Measurements from ENCODE around the gene RNF225.
"Not testable (repeated sequence)": the region's sequence is repeated elsewhere in the genome, so short reads cannot be mapped to it uniquely, and the experiment has no call there.

Gene RNF225

DNA sequence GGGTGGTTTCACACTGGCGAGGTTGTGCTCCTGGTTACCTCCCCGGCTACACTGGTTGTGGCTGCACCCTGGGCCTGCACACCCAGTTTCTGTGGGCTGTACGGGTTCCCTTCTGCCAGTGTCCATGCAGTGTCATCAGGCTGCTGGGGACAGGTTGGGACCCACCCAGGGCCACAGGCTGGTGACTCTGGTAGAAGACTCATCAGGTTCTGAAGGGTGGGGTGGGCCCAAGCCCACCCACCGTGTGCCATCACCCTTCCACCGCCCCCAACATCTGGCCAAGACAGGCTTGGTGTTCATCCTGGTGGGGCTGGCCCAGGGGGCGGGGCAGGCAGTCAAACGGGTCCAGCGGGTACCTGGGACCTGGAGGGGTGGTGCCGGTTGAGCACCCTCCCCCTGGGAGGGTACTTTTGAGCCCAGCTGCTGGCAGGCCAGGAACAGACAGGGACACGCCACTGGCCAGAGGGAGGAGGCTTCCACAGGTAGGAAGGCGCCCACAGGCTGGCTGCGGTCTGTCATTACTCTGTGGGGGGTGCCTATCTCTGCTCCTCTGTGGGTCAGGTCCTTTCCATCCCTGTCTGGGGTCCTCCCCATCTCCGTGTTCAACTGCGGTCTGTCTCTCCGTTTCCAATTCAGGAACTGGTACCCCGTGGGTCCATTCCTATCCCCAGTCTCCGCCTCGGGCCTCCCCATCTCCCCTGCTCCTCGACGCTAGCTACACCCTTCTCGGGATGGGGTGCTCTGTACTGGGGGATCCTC is at the start of gene RNF225:
Gene RNF225 (plus strand): TSS at position 437 of the 759 bp plus-strand sequence. CDS start 434 bp downstream, outside the sequence.
- peak in 1 of 2 donors; percentile 40 for DNase-seq (ENCODE audit: low read depth in 2 of 2)

DNA sequence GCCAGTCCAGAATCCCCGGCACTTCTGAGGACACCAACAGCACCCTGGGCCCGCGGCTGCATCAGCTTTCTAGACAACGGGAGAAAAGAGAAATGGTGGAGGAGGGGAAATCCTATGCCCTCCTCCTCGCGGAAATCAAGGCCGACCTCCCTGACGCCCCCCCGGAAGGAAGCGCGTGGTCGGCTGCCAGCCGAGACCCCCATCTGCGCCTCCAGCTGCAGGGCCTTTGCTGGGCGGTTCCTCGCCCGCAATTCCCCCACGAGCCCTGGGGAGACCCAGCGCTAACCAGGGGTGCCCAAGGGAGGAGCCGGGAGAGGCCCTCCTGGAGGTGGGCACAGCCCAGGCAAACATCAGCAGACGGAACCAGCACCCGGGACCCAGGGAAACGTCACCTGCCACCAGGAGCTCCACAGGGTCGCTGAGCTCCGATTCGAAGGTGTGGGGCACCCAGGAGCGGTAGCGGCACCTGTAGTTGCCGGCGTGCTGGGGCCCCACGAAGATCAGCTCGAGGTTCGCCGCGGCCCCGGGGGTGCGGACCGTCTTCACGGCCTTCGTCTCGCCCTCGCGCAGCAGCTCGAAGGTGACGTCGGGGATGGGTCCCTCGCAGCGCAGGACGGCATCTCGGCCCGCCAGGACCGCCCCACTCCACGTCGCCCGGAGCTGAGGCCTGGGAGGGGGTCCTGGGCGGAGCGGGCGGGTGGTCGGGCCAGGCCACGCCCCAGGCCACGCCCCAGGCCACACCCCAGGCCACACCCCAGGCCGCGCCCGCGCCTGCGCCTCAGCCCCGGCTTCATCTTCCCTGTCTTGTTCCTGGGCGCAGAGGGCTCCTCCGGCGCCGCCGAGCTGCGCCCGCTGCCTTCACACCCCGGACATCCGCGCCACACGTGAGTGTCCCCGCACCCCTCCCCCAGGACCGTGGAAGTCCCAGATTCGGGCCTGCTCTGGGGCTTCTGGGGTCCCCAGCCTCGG is 48.2 kb upstream of the RNF225 start:
- peak; percentile 57 to 62 for DNase-seq (ENCODE audit: low read depth in 2 of 2)

DNA sequence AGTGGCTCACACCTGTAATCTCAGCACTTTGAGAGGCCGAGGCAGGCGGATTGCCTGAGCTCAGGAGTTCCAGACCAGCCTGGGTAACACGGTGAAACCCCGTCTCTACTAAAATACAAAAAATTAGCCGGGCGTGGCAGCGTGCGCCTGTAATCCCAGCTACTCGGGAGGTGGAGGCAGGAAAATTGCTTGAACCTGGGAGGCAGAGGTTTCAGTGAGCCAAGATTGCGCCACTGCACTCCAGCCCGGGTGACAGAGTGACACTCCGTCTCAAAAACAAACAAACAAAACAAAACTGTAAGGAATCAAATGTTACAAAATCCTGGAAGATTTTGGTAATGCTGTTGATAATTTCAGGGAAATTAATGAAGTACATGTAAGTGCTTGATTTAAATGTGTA is 47.4 kb upstream of the RNF225 start:
- DNase-seq (ENCODE audit: low read depth in 2 of 2): not testable (repeated sequence)

DNA sequence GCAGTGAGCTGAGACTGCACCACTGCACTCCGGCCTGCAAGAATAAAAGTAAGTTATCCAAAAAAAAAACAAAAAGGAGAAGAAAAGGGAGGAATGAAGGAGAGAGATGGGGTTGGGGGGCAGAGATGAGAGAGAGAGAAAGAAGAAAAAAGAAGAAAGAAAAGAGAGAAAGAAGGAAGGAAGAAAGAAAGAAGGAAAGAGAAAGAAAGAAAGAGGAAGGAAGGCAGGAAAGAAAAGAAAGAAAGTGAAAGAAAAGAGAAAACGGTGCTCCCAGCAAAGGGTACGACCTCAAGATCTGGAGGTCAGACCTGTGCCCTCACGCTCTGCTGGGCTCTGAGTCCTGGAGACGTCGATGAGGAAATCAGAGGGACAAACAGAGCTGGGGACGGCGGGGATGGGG is 45.9 kb upstream of the RNF225 start:
- no peak for DNase-seq (ENCODE audit: low read depth in 2 of 2)

DNA sequence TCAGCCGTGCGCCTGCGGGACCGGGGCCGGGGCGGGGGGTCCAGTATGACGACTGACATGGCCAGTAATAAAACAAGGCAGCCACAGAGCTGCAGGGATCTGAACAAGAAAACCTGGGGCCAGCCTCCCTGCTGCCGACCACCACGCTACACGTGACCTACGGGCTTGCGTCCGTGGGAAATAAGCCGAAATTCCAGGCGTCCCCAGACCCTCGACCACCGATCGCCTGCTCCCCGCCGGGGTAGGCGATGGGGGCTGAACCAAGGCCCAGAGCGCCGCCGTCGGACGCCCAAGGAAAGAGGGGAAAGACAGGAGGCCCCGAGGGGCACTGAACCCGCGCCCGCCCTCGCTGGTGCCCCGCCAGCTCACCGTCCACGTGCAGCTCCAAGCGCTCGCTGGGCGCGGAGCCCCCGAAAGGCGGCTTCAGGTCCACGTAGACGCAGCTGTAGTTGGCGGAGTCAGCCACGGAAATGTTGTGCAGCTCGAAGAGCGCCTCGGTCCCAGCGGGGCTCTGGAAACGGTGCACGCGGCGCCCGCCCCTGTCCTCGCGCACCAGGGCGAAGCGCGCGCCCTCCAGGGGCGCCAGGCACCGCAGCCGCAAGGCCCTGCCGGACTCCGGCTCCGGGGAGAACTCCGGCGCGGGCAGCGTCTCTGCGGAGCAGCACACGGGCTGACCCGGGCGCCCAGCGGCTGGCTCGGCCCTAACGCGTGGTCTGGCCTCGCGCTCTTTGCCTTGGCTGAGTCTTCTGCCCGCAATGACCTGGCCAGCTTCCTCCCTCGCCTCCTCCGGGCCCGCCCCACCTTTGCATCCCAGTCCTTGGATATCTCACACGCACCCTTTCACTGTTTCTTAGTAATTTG is 45.2 kb upstream of the RNF225 start:
- DNase-seq (ENCODE audit: low read depth in 2 of 2): no peak

DNA sequence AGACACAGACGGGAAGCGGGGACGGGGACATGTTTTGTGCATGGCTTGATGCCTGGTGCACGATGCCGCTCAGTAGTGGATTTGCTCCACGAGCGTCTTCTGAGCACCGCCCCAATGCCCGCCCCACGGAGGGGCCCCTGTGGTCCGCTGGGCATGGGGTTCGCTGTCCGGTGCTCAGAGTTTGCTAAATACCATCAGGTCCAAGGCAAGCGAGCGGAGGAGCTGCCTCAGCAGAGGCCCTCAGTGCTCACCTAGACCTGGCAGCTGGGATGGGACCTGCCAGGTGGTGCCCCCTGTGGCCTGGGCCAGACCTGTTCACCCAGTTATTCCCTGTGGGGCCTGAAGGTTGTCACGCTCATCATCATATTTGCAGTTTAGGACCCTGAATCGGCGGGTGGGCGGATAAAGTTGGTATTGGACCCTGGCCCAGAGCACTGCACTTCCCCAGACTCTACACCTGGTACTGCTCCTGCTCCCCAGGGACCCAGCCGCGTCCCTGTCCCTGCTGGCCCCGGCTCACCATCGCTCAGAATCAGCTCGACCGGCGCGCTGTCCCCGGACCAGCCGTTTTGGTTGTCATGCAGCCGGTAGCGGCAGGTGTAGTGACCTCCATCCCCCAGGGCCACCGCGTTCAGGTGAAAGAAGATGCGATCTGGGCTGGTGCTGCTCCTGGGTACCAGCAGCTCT is 44.4 kb upstream of the RNF225 start:
- DNase-seq (ENCODE audit: low read depth in 2 of 2): no peak

DNA sequence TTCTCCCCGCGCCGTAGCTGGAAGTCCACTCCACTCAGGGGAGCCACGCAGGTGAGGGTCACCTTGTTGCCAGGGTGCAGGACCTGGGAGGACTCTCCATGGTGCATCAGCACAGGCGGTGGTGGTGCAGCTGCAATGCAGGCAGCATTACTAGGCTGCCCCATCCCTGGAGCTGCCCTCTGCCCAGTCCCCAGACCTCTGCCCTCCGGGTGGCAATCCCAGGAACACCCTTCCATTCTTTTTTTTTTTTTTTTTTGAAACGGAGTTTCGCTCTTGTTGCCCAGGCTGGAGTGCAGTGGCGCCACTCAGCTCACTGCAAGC is 43.9 kb upstream of the RNF225 start:
- DNase-seq (ENCODE audit: low read depth in 2 of 2): no peak

DNA sequence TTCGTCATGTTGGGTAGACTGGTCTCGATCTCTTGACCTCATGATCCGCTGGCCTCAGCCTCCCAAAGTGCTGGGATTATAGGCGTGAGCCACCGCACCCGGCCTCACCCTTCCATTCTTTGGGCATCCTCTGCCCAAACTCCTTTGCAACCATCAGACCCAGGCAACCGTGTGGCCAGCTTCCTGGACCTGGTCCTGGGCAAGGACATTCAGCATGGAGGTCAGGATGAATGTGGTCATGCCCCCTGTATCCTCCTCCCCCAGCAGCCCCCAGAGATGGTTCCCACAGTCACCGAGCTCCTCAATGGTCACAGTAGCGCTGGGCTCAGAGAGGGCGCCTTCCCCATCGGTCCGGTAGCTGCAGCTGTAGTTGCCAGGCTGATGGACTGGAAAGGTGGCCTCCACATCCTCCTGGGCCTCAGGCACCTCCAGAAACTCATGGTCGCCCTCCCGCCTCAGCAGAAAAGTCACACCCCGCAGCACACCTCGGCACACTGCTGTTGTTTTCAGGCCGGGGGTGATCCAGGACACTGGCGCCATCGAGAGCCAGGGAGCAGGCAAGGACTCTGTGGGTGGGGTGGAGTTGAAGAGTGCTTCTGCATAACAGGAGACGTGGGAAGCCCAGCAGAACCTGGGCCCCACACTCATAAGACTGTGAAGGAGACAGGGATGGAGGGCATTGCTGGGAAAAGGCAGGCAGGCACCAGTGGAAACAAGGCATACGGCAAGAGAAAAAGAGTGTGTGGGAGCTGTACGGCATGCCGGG is 43.3 kb upstream of the RNF225 start:
- DNase-seq (ENCODE audit: low read depth in 2 of 2): no peak

DNA sequence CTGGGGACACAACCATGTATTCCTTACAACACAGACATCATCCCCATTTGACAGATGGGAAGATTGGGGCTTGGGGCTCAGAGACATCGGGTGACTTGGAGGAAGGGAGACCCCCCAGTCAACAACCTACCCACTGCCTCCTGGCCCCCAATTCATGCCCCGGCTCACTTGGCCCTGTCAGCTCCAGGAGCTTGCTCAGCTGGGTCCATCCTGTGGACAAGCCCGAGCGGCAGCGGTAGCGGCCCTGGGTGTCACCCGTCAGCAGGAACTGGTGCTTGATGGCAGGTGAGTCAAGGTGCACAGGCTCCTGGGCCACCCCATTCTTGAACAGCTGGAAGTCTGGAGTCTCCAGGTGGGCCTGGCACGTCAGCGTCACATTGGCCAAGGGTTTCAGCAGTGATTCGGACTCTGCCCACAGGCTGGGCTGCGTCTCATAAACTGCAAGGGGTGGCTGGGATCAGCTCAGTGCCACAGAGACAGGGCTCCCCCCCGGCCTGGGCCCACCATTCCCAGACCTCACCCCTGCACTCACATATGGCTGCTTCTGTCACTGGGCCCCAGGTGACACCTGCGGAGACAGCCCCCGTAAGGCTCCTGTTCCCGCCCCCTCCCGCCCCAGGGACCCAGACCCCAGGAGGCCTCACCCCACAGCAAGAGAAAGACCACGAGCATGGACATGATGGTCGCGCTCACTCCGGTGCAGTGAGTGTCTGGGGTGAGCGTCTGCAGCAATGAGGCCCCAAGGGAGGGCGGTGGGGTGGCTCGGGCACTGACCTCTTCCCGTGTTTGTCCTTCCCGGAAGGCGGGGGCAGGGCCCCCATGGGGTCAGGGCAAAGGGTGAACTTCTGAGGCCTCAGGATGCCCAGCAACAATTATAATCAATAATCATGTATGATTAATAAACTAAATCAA is 42.4 kb upstream of the RNF225 start, which contains the start of gene A1BG:
Gene A1BG (minus strand): TSS at position 733 of the 912 bp plus-strand sequence. CDS start 55 bp downstream, at position 678.
- no peak for DNase-seq (ENCODE audit: low read depth in 2 of 2)

DNA sequence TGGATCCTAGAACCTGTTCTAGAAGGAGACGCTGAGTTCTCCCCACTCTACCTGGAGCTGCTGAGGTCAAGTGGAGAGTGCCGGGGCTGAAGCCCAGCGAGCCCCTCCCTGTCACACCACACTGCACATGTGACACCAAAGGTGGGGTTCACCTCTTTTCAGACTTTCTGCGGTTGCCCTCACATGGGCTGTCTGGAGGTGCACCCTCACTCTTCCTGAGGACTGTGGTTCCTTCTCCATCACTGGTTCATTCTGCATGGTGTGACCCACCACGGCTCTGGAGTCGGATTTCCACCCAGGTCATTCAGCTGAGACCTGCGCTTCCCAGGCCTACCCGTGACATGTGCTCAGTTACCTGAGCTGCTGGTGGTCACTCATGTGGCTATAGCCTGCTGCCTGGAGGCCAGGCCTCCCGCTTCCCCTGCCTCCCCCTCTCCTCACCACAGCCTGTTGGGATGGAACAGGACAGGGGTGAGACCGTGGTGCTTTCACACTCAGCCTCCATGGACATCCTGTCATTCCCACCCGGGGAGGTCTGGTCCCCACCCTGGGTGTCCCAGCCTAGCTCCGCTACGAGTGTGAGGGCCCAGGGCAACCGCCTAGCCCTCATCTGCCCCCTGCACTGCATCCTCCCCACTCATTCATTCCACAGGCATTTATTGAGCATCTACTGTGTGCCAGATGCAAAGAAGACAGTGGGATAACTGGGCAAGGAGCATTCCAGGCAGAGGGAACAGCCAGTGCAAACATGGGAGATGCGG is 41.6 kb upstream of the RNF225 start:
- DNase-seq (ENCODE audit: low read depth in 2 of 2): no peak

DNA sequence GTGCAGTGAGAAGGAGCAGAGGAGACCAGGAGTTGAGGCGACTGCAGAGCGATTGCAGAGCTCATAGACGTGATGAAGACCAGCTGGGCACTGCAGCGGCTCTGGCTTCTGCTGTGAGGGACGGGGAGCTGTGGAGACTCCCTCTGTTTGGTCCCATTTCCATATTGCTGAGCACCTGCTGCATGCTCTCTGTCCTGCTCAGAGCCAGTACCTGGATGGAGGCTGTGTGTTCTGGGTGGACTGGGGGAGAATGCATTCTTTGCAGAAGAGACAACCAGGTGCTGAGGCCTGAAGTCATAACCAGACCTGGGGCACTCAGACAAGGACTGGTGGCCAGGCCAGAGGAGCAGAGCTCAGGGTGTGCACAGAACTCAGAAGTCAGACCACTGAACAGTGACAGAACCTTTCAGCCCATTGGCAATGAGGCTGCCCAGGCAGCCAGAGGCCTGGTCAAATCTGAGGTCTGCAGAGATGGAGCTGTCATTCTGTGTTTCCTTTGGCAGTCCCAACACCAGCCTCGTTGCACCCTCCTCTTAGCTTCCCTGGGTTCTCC is 40.9 kb upstream of the RNF225 start:
- DNase-seq (ENCODE audit: low read depth in 2 of 2): no peak

DNA sequence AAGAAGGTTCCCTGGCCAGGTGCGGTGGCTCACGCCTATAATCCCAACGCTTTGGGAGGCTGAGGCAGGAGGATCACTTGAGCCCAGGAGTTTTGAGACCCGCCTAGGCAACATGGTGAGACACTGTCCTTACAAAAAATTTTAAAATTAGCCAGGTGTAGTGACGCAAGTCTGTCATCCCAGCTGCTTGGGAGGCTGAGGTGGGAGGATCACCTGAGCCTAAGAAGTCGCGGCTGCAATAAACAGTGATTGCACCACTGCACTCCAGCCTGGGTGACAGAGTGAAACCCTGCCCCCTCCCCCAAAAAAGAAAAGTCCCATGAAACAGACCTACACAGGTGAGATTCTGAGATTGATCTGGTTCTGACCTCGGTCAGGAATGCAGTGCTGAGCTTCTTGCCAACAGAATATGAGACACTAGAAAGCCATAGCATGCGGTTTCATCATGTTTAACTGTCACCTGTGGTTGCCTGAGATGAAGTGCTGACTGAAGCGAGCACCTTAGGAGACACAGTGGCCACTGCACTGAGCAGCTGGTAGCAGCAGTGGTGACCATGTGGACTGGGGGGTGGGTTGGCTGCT is 40.1 kb upstream of the RNF225 start:
- no peak for DNase-seq (ENCODE audit: low read depth in 2 of 2)

DNA sequence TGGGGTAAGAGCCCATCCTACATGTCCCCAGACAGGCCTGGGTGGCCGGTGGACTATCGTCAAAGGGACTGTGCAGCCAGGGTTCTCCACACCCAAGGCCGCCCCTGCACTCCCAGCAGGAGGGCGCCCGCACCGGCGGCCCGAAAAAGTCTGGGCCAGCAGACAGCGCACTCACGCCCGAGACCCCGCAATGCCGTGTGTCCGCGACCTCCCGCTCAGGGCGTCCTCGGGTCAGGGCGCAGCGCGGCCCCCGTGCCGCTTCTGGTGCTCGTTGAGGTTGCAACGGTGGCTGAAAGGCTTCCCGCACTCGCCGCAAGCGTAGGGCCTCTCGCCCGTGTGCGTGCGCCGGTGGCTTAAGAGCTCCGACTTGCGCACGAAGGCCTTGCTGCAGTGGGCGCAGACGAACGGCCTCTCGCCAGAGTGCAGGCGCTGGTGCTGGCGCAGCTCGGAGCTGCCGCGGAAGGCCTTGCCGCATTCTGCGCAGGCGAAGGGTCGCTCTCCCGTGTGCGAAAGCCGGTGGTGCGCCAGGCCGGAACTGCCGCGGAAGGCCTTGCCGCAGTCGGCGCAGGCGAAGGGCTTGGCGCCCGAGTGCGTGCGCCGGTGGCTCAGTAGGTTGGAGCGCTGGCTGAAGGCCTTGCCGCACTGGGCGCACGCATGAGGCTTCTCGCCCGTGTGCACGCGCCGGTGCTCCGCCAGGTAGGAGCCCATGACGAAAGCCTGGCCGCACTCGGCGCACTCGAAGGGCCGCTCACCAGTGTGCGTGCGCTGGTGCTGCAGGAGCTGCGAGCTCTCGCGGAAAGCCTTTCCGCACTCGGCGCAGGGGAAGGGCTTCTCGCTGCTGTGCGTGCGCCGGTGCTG is 39.3 kb upstream of the RNF225 start:
- DNase-seq (ENCODE audit: low read depth in 2 of 2): peak in 1 of 2 donors; percentile 18

DNA sequence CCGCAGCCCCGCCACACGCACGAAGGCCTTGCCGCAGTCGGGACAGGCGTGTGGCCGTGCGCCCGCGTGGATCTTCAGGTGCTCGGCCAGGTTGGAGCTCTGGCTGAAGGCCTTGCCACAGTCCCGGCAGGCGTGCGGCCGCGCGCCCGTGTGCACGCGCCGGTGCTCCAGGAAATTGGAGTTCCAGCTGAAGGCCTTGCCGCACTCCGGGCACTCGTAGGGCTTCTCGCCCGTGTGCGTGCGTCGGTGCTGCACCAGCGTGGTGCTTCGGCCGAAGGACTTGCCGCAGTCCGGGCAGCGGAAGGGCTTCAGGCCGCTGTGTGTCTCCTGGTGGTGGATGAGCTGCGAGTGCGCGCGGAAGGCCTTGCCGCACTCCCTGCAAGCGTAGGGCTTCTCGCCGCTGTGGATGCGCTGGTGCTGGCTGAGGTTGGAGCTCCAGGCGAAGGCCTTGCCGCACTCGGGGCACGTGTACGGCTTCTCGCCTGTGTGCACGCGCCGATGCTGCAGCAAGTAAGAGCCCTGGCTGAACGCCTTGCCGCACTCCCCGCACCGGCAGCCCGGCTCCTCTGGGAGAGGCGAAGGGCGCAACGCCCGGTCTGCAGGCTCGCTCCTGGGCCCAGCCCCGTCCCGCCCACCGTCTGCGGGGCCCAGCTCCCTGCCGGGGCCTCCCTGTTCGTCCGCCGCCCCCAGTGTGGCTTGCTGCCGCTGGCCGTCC is 38.5 kb upstream of the RNF225 start:
- no peak for DNase-seq (ENCODE audit: low read depth in 2 of 2)

DNA sequence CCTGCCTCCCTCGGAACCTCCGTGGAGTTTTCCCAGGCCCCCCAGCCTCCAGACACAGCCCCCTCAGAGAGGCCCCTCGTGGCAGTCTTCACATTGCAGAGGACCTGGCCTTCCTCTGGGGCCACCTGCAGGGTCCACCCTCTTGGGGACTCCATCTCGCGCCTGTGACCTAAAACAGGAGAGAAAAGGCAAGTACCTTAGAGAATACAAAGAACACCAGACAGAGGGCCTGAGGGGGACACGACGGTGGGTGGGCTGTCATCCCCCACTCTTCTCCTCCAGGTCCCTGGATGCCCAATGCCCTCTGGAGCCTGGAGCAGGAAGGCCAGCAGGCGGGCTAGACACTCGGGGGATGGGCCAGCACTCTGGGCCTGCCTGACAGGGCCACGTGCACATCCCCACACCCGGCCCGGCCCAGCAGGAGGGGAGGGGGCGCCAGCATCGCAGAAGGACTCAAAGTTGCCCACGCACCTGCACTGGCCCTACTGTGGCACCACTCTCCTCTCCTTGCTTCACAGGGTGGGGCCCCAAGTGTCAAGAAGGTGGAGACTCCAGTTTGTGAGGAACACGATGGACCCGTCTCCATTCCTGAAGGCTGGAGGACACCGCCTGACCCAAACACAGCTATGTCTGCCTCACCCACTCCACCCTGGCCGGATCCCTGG is 37.8 kb upstream of the RNF225 start:
- no peak for DNase-seq (ENCODE audit: low read depth in 2 of 2)

DNA sequence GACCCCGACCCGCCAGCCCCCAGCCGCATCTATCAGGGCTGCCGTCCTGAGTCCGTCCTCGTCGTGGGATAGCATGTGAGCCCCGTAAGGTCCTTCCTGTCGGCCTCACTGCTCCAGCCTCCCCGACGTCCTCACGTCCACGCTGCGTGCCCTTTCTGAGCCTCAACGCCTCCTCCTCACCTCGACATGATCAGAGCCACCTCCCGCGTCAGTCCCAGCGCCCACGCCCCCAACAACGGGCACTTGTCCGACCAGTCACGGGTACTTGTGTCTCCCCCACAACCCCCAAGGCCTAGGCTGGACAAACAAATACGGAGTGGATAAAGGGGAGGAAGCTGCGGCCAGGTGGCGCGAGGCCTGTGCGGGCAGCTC is 33.6 kb upstream of the RNF225 start:
- peak; percentile 18 to 44 for DNase-seq (ENCODE audit: low read depth in 2 of 2)
